Brain microvascular endothelial cell (primary cell): ENCODE measurements around the gene TAS2R16.

Source experiments
- DNase-seq: peaks from one replicate; pipeline ENCODE4 v3.0.0-alpha.2; 2020
- H3K27ac ChIP-seq: fragments of 250-450 bp; sonication (Bioruptor Pico); 2 replicates; pipeline ENCODE4 v1.5.1; 2020; ENCODE audit warnings: mild to moderate bottlenecking, moderate library complexity
- H3K27me3 ChIP-seq: fragments of 250-450 bp; sonication (Bioruptor Pico); replicated peaks from 2 replicates; pipeline ENCODE4 v1.5.1; 2020; ENCODE audit warnings: mild to moderate bottlenecking
- H3K36me3 ChIP-seq: fragments of 250-450 bp; sonication (Bioruptor Pico); replicated peaks from 2 replicates; pipeline ENCODE4 v1.5.1; 2020; ENCODE audit warnings: mild to moderate bottlenecking
- H3K4me3 ChIP-seq: 2 replicates; pipeline ENCODE4 v1.5.1; 2011; ENCODE audit warnings: low read depth, mild to moderate bottlenecking, control low read depth, low read length, moderate library complexity
- CTCF ChIP-seq: IDR thresholded peaks from 2 replicates; pipeline ENCODE4 v1.5.1; 2011; ENCODE audit warnings: low read depth, mild to moderate bottlenecking, moderate library complexity, low read length, control low read depth, inconsistent platforms; ENCODE audit errors: missing control alignments
- in situ Hi-C: cut with HindIII; loops from 2 replicates; pipeline ENCODE4 v1.10.0; 2017; ENCODE audit warnings: low sequenced_read_pairs, low pct_ligation_motif_present

The TAS2R16 gene

GRCh38 chr7:123011766-123012369 lies 16.4 kb upstream of the TAS2R16 start:
- TF ChIP-seq CTCF: no peak
- DNase-seq: no peak
- no peaks in the 10 kb centered on the region for H3K27me3 ChIP-seq
- in situ Hi-C loops: no loop called here
- H3K36me3 ChIP-seq: no peaks in the 10 kb centered on the region
- H3K4me3 ChIP-seq: no peak overlapping the region
- no peak overlapping the region for H3K27ac ChIP-seq

- Histone ChIP-seq H3K36me3 (no peaks in the 10 kb centered on the region), H3K4me3 (no peak overlapping the region), H3K27ac (no peak overlapping the region), H3K27me3 (no peaks in the 10 kb centered on the region)
- TF ChIP-seq CTCF: no peak
- DNase-seq: peak; percentile 41
- in situ Hi-C loops: no loop called here
Observed at GRCh38 chr7:123004931-123005330, 9.4 kb upstream of the TAS2R16 start.

GRCh38 chr7:123003539-123004126 lies 8.1 kb upstream of the TAS2R16 start:
- DNase-seq: no peak
- in situ Hi-C loops: no loop called here
- H3K36me3 ChIP-seq: no peaks in the 10 kb centered on the region
- TF ChIP-seq CTCF: no peak
- H3K27me3 ChIP-seq: no peaks in the 10 kb centered on the region
- H3K27ac ChIP-seq: no peak overlapping the region
- no peak overlapping the region for H3K4me3 ChIP-seq

- no peak for DNase-seq
Observed at GRCh38 chr7:122989577-122989976, 5.9 kb downstream of the TAS2R16 start.

GRCh38 chr7:122989041-122989440 lies 6.5 kb downstream of the TAS2R16 start:
- TF ChIP-seq CTCF: no peak
- DNase-seq: no peak
- no peak overlapping the region for H3K27ac ChIP-seq
- in situ Hi-C loops: no loop called here
- no peaks in the 10 kb centered on the region for H3K27me3 ChIP-seq
- no peaks in the 10 kb centered on the region for H3K36me3 ChIP-seq
- H3K4me3 ChIP-seq: no peak overlapping the region

More at GRCh38 chr7:122989577-122989976, 5.9 kb downstream of the TAS2R16 start:
- H3K36me3 ChIP-seq: no peaks in the 10 kb centered on the region
- TF ChIP-seq CTCF: no peak
- H3K27ac ChIP-seq: no peak overlapping the region
- in situ Hi-C loops: no loop called here
- no peak overlapping the region for H3K4me3 ChIP-seq
- H3K27me3 ChIP-seq: no peaks in the 10 kb centered on the region

- TF ChIP-seq CTCF: no peak
- H3K36me3 ChIP-seq: no peaks in the 10 kb centered on the region
- DNase-seq: no peak
- in situ Hi-C loops: no loop called here
- no peak overlapping the region for H3K4me3 ChIP-seq
- no peaks in the 10 kb centered on the region for H3K27me3 ChIP-seq
- H3K27ac ChIP-seq: no peak overlapping the region
Observed at GRCh38 chr7:122988333-122988732, 7.2 kb downstream of the TAS2R16 start.
